IPS-20b (cell line): ENCODE results near the gene SENP7.

Experiments used
- H3K27ac ChIP-seq: one replicate; pipeline ENCODE4 v1.5.1; 2013; ENCODE audit warnings: low read length
- H3K27me3 ChIP-seq: 2 replicates; pipeline ENCODE4 v1.6.1; 2013; ENCODE audit warnings: mild to moderate bottlenecking, low read length, inconsistent platforms; ENCODE audit not compliant: insufficient read depth
- H3K36me3 ChIP-seq: 2 replicates; pipeline ENCODE4 v1.6.1; 2013; ENCODE audit warnings: low read depth, mild to moderate bottlenecking, inconsistent platforms, low read length, moderate library complexity; ENCODE audit not compliant: insufficient read depth
- H3K4me1 ChIP-seq: 2 replicates; pipeline ENCODE4 v1.6.1; 2013; ENCODE audit warnings: mild to moderate bottlenecking, control low read depth, inconsistent platforms, low read length, moderate library complexity; ENCODE audit not compliant: insufficient read depth
- H3K4me3 ChIP-seq: 2 replicates; pipeline ENCODE4 v1.5.1; 2013; ENCODE audit warnings: mild to moderate bottlenecking, low read length, inconsistent platforms
- H3K9ac ChIP-seq: 2 replicates; pipeline ENCODE4 v1.6.1; 2013; ENCODE audit warnings: low read depth, mild to moderate bottlenecking, inconsistent platforms, low read length, moderate library complexity
- H3K9me3 ChIP-seq: 2 replicates; pipeline ENCODE4 v1.6.1; 2013; ENCODE audit warnings: mild to moderate bottlenecking, low read depth, low read length, inconsistent platforms; ENCODE audit not compliant: insufficient read depth

SENP7 gene

GRCh38 chr3:101279162-101279561 lies 233.8 kb downstream of the SENP7 start:
- H3K9ac ChIP-seq = no peak overlapping the region
- H3K27me3 ChIP-seq = peaks cover 22% of the 10 kb centered on the region
- H3K27ac ChIP-seq = no peak overlapping the region
- H3K4me3 ChIP-seq = no peak overlapping the region
- no peaks in the 10 kb centered on the region for H3K36me3 ChIP-seq
- H3K4me1 ChIP-seq = no peaks in the 10 kb centered on the region; the same call in 1 of the 2 replicates
- no peaks in the 10 kb centered on the region for H3K9me3 ChIP-seq

- Histone ChIP-seq H3K36me3 (no peaks in the 10 kb centered on the region), H3K27ac (no peak overlapping the region), H3K4me1 (no peaks in the 10 kb centered on the region; the same call in 1 of the 2 replicates), H3K27me3 (peaks cover 25% of the 10 kb centered on the region), H3K4me3 (no peak overlapping the region), H3K9ac (no peak overlapping the region), H3K9me3 (no peaks in the 10 kb centered on the region)
Observed at GRCh38 chr3:101278727-101279126, 234.3 kb downstream of the SENP7 start.
